Endothelial cell of umbilical vein (primary cell): ENCODE data around the gene NYAP1. TPM values are rescaled to one million over a fixed set of nuclear protein-coding genes. Genes with fewer than 3 reads are reported as not detected.

Source experiments
- BruUV-seq: library from RNA; stranded (reverse); fragments of 400-500 nt; replicated peaks from 2 replicates; lab custom pipeline; 2021; lab: Mats Ljungman, UMichigan
- CTCF ChIA-PET: fragments of 300-600, 350-600 bp; sonication (Branson Sonifier 250); formaldehyde crosslinking; loops from one replicate; lab custom pipeline; 2021; ENCODE audit warnings: antibody characterized with exemption, inconsistent platforms; lab: Charles Lee
- POLR2A ChIA-PET: fragments of 300-600, 350-600 bp; sonication (Branson Sonifier 250); formaldehyde crosslinking; loops from one replicate; lab custom pipeline; 2021; ENCODE audit warnings: antibody characterized with exemption, inconsistent platforms; lab: Charles Lee
- DNase-seq: peaks from one replicate; pipeline ENCODE4 v3.0.0-alpha.2; 2011; ENCODE audit warnings: low read depth, low spot score
- FAIRE-seq: peaks from 2 replicates; lab custom pipeline; 2011; peaks lifted over from hg19 to GRCh38; lab: Jason Lieb, UNC
- H2AFZ ChIP-seq: 2 replicates; pipeline ENCODE4 v1.6.0; 2012; ENCODE audit warnings: low read depth, low read length, control low read depth, inconsistent platforms
- H3K27ac ChIP-seq: 2 replicates; pipeline ENCODE4 v1.5.1; 2011; ENCODE audit warnings: low read depth, mild to moderate bottlenecking, control low read depth, low read length, moderate library complexity; ENCODE audit not compliant: insufficient read depth
- H3K27me3 ChIP-seq, 2 experiments: 2 replicates each; pipeline versions ENCODE4 v1.6.0 to v1.6.1; 2011; ENCODE audit warnings: low read length in 2 of 2, mixed read lengths in 1 of 2; ENCODE audit not compliant: control insufficient read depth in 2 of 2, insufficient read depth in 2 of 2
- H3K36me3 ChIP-seq, 2 experiments: 2 replicates in 1 of 2; 3 replicates in 1 of 2; pipeline ENCODE4 v1.5.1; 2011; ENCODE audit warnings: low read length in 2 of 2, mild to moderate bottlenecking in 1 of 2, moderate library complexity in 1 of 2; ENCODE audit not compliant: control insufficient read depth in 2 of 2, insufficient read depth in 2 of 2; ENCODE audit errors: extremely low read depth in 1 of 2
- H3K4me1 ChIP-seq: 3 replicates; pipeline ENCODE4 v1.5.1; 2011; ENCODE audit warnings: mild to moderate bottlenecking, low read length; ENCODE audit not compliant: control insufficient read depth, insufficient read depth; ENCODE audit errors: extremely low read depth
- H3K4me2 ChIP-seq: 2 replicates; pipeline ENCODE4 v1.6.1; 2011; ENCODE audit warnings: low read length, control low read depth, mixed read lengths; ENCODE audit not compliant: insufficient read depth
- H3K4me3 ChIP-seq, 3 experiments: fragments of 200-600 bp in 1 of 3; sonication (generic), shearing (Covaris generic) in 1 of 3; replicated peaks in 1 of 3; 2 replicates each; pipeline ENCODE4 v1.5.1; 2011 to 2016; ENCODE audit warnings: control low read depth in 3 of 3, low read length in 3 of 3, mild to moderate bottlenecking in 2 of 3, inconsistent platforms in 1 of 3, low read depth in 1 of 3, moderate library complexity in 1 of 3; ENCODE audit not compliant: insufficient read depth in 1 of 3
- H3K79me2 ChIP-seq: 2 replicates; pipeline ENCODE4 v1.6.0; 2012; ENCODE audit warnings: low read length, inconsistent platforms; ENCODE audit not compliant: control insufficient read depth, insufficient read depth
- H3K9ac ChIP-seq: replicated peaks from 2 replicates; pipeline ENCODE3; 2011; ENCODE audit warnings: low read length, control low read depth; ENCODE audit not compliant: insufficient read depth; ENCODE audit errors: extremely low read depth
- H3K9me1 ChIP-seq: replicated peaks from 3 replicates; pipeline ENCODE4 v1.6.0; 2011; ENCODE audit warnings: mild to moderate bottlenecking, low read length; ENCODE audit not compliant: control insufficient read depth, insufficient read depth; ENCODE audit errors: extremely low read depth
- H3K9me3 ChIP-seq: replicated peaks from 2 replicates; pipeline ENCODE4 v1.5.1; 2012; ENCODE audit warnings: low read length, inconsistent platforms; ENCODE audit not compliant: control insufficient read depth, insufficient read depth
- H4K20me1 ChIP-seq: replicated peaks from 2 replicates; pipeline ENCODE3; 2011; ENCODE audit warnings: mild to moderate bottlenecking, low read length; ENCODE audit not compliant: control insufficient read depth, insufficient read depth; ENCODE audit errors: extremely low read depth
- CTCF ChIP-seq, 2 donors: IDR thresholded peaks; 1 replicate in 1 of 2; 2 replicates in 1 of 2; pipeline ENCODE4 v1.5.1; 2011; ENCODE audit warnings: low read length in 2 of 2, mild to moderate bottlenecking in 2 of 2, moderate library complexity in 2 of 2, control low read depth in 1 of 2, inconsistent platforms in 1 of 2, low read depth in 1 of 2; ENCODE audit not compliant: insufficient read depth in 1 of 2; ENCODE audit errors: extremely low read depth in 1 of 2
- EZH2 ChIP-seq: IDR thresholded peaks from 2 replicates; pipeline ENCODE4 v1.6.1; 2012; ENCODE audit warnings: borderline replicate concordance, low read depth, mild to moderate bottlenecking, moderate library complexity, low read length, inconsistent platforms; ENCODE audit not compliant: severe bottlenecking
- FOS ChIP-seq: IDR thresholded peaks from 2 replicates; pipeline ENCODE4 v1.6.1; 2011; ENCODE audit warnings: mild to moderate bottlenecking, low read length, moderate library complexity, borderline replicate concordance; ENCODE audit not compliant: insufficient read depth
- GATA2 ChIP-seq: IDR thresholded peaks from 2 replicates; pipeline ENCODE4 v1.7.0; 2011; ENCODE audit warnings: low read depth, mild to moderate bottlenecking, moderate library complexity, mixed read lengths, low read length; ENCODE audit not compliant: insufficient read length, insufficient read depth
- JUN ChIP-seq: IDR thresholded peaks from 2 replicates; pipeline ENCODE4 v1.6.1; 2011; ENCODE audit warnings: borderline replicate concordance, low read depth; ENCODE audit not compliant: insufficient read length, insufficient read depth
- MAX ChIP-seq: IDR thresholded peaks from 2 replicates; pipeline ENCODE4 v1.6.1; 2011; ENCODE audit not compliant: insufficient read depth, insufficient read length
- MYC ChIP-seq: IDR thresholded peaks from one replicate; pipeline ENCODE4 v1.6.1; 2011; ENCODE audit warnings: mild to moderate bottlenecking, low read depth, low read length
- POLR2A ChIP-seq: IDR thresholded peaks from 2 replicates; pipeline ENCODE4 v1.6.1; 2012; ENCODE audit warnings: low read depth, mild to moderate bottlenecking, control low read depth, low read length
- POLR2AphosphoS5 ChIP-seq: IDR thresholded peaks from 2 replicates; pipeline ENCODE4 v1.6.1; 2012; ENCODE audit warnings: low read depth, mild to moderate bottlenecking, control low read depth, low read length, moderate library complexity; ENCODE audit not compliant: insufficient read depth
- dilution Hi-C: fragments of 300-500 bp; cut with MboI; formaldehyde crosslinking; loops from one replicate; pipeline ENCODE4 v1.15.0; 2019; ENCODE audit warnings: low sequenced_read_pairs; ENCODE audit not compliant: extremely low pct_ligation_motif_present
- intact Hi-C: fragments of 100-400 bp; cut with micrococcal nuclease; formaldehyde crosslinking; loops from one replicate; pipeline ENCODE4 v1.10.0; 2022
- polyA plus RNA-seq, 4 experiments: library from polyadenylated mRNA; depleted of rRNA in 3 of 4; stranded (reverse) in 3 of 4; unstranded in 1 of 4; fragments of >200 nt; gene quantifications; 2 replicates each; pipeline versions ENCODE4 v1.2.1 to v1.2.3, GENCODE V29; 2011 to 2012; ENCODE audit warnings: missing spikeins in 1 of 4
- total RNA-seq: library from RNA; stranded (reverse); gene quantifications from 2 replicates; pipeline ENCODE4 v1.2.3, GENCODE V29; 2021

The NYAP1 gene
- total and polyA plus RNA-seq, 2 donors (not counting 3 experiments of a cell fraction or from before 2014, with no cell fraction given), result 0.37 to 2.8 TPM

- Histone ChIP-seq H4K20me1 (no peaks in the 10 kb centered on the region), H3K36me3 (peaks cover 0 to 20% of the 10 kb centered on the region in 2 experiments), H3K4me1 (peaks cover 12% of the 10 kb centered on the region), H3K4me3 (no peak overlapping the region), H3K27ac (no peak overlapping the region), H3K79me2 (peaks cover 1% of the 10 kb centered on the region), H3K9me1 (no peaks in the 10 kb centered on the region), H3K27me3 (no peaks in the 10 kb centered on the region), H3K4me2 (no peak overlapping the region), H3K9me3 (no peaks in the 10 kb centered on the region), H2AFZ (no peak overlapping the region), H3K9ac (no peak overlapping the region)
- FAIRE-seq, result no peak
- dilution Hi-C loops (no loop called here), intact Hi-C loops (loop anchor here (1.0 to 5.0 kb wide), 3 partner anchors 119 to 225 kb away; partner anchors contain the start of genes FBXO24, GIGYF1 and LRCH4)
- no TSS peak for BruUV-seq
- DNase-seq, result no peak
- TF ChIP-seq GATA2, result no peak
- TF ChIP-seq EZH2, result no peak
- no peak for TF ChIP-seq MAX
- TF ChIP-seq CTCF (IDR thresholded peaks at IDR 0.05; ENCODE audit: extremely low read depth in 1 of 2, insufficient read depth in 1 of 2, low read depth in 1 of 2, low read length in 2 of 2), result no peak
- TF ChIP-seq FOS, result no peak
- no peak for TF ChIP-seq POLR2A
- no peak for TF ChIP-seq POLR2AphosphoS5
- TF ChIP-seq JUN, result no peak
- TF ChIP-seq MYC, result no peak
- ChIA-PET CTCF (interaction anchor here (1.6 kb wide), 1 partner anchor 122 kb away, joined by 3 read pairs; no protein-coding TSS in a partner anchor), POLR2A (interaction anchor here (0.9 kb wide), 1 partner anchor 119 kb away, joined by 3 read pairs; the partner anchor contains the start of genes FBXO24 and LRCH4)
Measured at GRCh38 chr7:100466653-100467605, 16.8 kb upstream of the NYAP1 start.
